MG63 (cell line): ENCODE data around the gene ST6GALNAC5. TPM values are rescaled to one million over a fixed set of nuclear protein-coding genes. Genes with fewer than 3 reads are reported as not detected.

Experiments
- DNase-seq: peaks from one replicate; pipeline ENCODE4 v3.0.0-alpha.2; 2020
- H3K27me3 ChIP-seq: fragments of 250-450 bp; sonication (Bioruptor Pico); 2 replicates; pipeline ENCODE4 v1.5.1; 2020; ENCODE audit warnings: mild to moderate bottlenecking, moderate library complexity
- H3K36me3 ChIP-seq: fragments of 250-450 bp; sonication (Bioruptor Pico); 2 replicates; pipeline ENCODE4 v1.5.1; 2020; ENCODE audit warnings: mild to moderate bottlenecking, moderate library complexity
- H3K4me3 ChIP-seq: fragments of 250-450 bp; sonication (Bioruptor Pico); 2 replicates; pipeline ENCODE4 v1.5.1; 2020; ENCODE audit warnings: mild to moderate bottlenecking, moderate library complexity
- H3K9me3 ChIP-seq: fragments of 250-450 bp; sonication (Bioruptor Pico); 2 replicates; pipeline ENCODE4 v1.5.1; 2020; ENCODE audit warnings: mild to moderate bottlenecking, moderate library complexity
- total RNA-seq: library from RNA; depleted of rRNA; stranded (reverse); fragments of >200 nt; shearing (Covaris generic); gene quantifications from 2 replicates; pipeline ENCODE4 v1.2.3, GENCODE V29; 2014; ENCODE audit warnings: low replicate concordance

Gene ST6GALNAC5
- total RNA-seq, 1 experiment from 2014 or later = 0.46 TPM

- Histone ChIP-seq H3K9me3 (no peaks in the 10 kb centered on the region), H3K4me3 (no peak overlapping the region), H3K27me3 (no peaks in the 10 kb centered on the region), H3K36me3 (no peaks in the 10 kb centered on the region)
- peak; percentile 17 for DNase-seq
Observed at GRCh38 chr1:76901158-76901767, 34.0 kb downstream of the ST6GALNAC5 start.

GRCh38 chr1:76905876-76906595 is 38.8 kb downstream of the ST6GALNAC5 start:
- DNase-seq = no peak
- Histone ChIP-seq H3K27me3 (no peaks in the 10 kb centered on the region), H3K9me3 (no peaks in the 10 kb centered on the region), H3K4me3 (no peak overlapping the region), H3K36me3 (no peaks in the 10 kb centered on the region)

- no peak for DNase-seq
- H3K27me3 ChIP-seq = no peaks in the 10 kb centered on the region
- no peak overlapping the region for H3K4me3 ChIP-seq
- no peaks in the 10 kb centered on the region for H3K36me3 ChIP-seq
- no peaks in the 10 kb centered on the region for H3K9me3 ChIP-seq
Observed at GRCh38 chr1:76909311-76909710, 42.0 kb downstream of the ST6GALNAC5 start.

- Histone ChIP-seq H3K9me3 (no peaks in the 10 kb centered on the region), H3K4me3 (no peak overlapping the region), H3K27me3 (no peaks in the 10 kb centered on the region), H3K36me3 (no peaks in the 10 kb centered on the region)
- no peak for DNase-seq
Observed at GRCh38 chr1:76919085-76919484, 51.8 kb downstream of the ST6GALNAC5 start.

- H3K27me3 ChIP-seq = no peaks in the 10 kb centered on the region
- no peak overlapping the region for H3K4me3 ChIP-seq
- DNase-seq = no peak
- H3K9me3 ChIP-seq = no peaks in the 10 kb centered on the region
- H3K36me3 ChIP-seq = no peaks in the 10 kb centered on the region
Observed at GRCh38 chr1:76921590-76921989, 54.3 kb downstream of the ST6GALNAC5 start.

- Histone ChIP-seq H3K9me3 (no peaks in the 10 kb centered on the region; the same call in 1 of the 2 replicates), H3K27me3 (no peaks in the 10 kb centered on the region), H3K4me3 (no peak overlapping the region), H3K36me3 (no peaks in the 10 kb centered on the region)
- DNase-seq = no peak
Observed at GRCh38 chr1:76925825-76926224, 58.5 kb downstream of the ST6GALNAC5 start.

GRCh38 chr1:76928522-76928921 is 61.2 kb downstream of the ST6GALNAC5 start:
- Histone ChIP-seq H3K9me3 (peaks cover 2% of the 10 kb centered on the region; the same call in 1 of the 2 replicates), H3K36me3 (no peaks in the 10 kb centered on the region), H3K27me3 (no peaks in the 10 kb centered on the region), H3K4me3 (no peak overlapping the region)
- DNase-seq = no peak

GRCh38 chr1:76929136-76929535 is 61.9 kb downstream of the ST6GALNAC5 start:
- Histone ChIP-seq H3K4me3 (no peak overlapping the region), H3K36me3 (no peaks in the 10 kb centered on the region), H3K27me3 (no peaks in the 10 kb centered on the region), H3K9me3 (peaks cover 2% of the 10 kb centered on the region; the same call in 1 of the 2 replicates)
- DNase-seq = no peak

- Histone ChIP-seq H3K9me3 (peaks cover 2% of the 10 kb centered on the region; the same call in 1 of the 2 replicates), H3K27me3 (no peaks in the 10 kb centered on the region), H3K36me3 (no peaks in the 10 kb centered on the region), H3K4me3 (no peak overlapping the region)
- DNase-seq = no peak
Observed at GRCh38 chr1:76933847-76934815, 66.9 kb downstream of the ST6GALNAC5 start.

- H3K9me3 ChIP-seq = no peaks in the 10 kb centered on the region
- no peaks in the 10 kb centered on the region for H3K27me3 ChIP-seq
- no peaks in the 10 kb centered on the region for H3K36me3 ChIP-seq
- no peak overlapping the region for H3K4me3 ChIP-seq
- no peak for DNase-seq
Observed at GRCh38 chr1:76938304-76938703, 71.0 kb downstream of the ST6GALNAC5 start.

GRCh38 chr1:76939050-76939816 is 72.0 kb downstream of the ST6GALNAC5 start:
- Histone ChIP-seq H3K36me3 (no peaks in the 10 kb centered on the region), H3K4me3 (no peak overlapping the region)

GRCh38 chr1:76939817-76940216 is 72.5 kb downstream of the ST6GALNAC5 start:
- DNase-seq = no peak
- no peaks in the 10 kb centered on the region for H3K36me3 ChIP-seq
- no peaks in the 10 kb centered on the region for H3K9me3 ChIP-seq
- no peaks in the 10 kb centered on the region for H3K27me3 ChIP-seq
- no peak overlapping the region for H3K4me3 ChIP-seq

More at GRCh38 chr1:76939050-76939816, 72.0 kb downstream of the ST6GALNAC5 start:
- Histone ChIP-seq H3K9me3 (no peaks in the 10 kb centered on the region), H3K27me3 (no peaks in the 10 kb centered on the region)
- no peak for DNase-seq

GRCh38 chr1:76940571-76941335 is 73.5 kb downstream of the ST6GALNAC5 start:
- Histone ChIP-seq H3K4me3 (no peak overlapping the region), H3K27me3 (no peaks in the 10 kb centered on the region), H3K36me3 (no peaks in the 10 kb centered on the region), H3K9me3 (no peaks in the 10 kb centered on the region)
- no peak for DNase-seq

- Histone ChIP-seq H3K9me3 (no peaks in the 10 kb centered on the region), H3K4me3 (no peak overlapping the region), H3K36me3 (no peaks in the 10 kb centered on the region), H3K27me3 (no peaks in the 10 kb centered on the region)
- DNase-seq = peak; percentile 76
Observed at GRCh38 chr1:76942549-76942948, 75.3 kb downstream of the ST6GALNAC5 start.

GRCh38 chr1:76944942-76945341 is 77.7 kb downstream of the ST6GALNAC5 start:
- no peaks in the 10 kb centered on the region for H3K9me3 ChIP-seq
- no peak overlapping the region for H3K4me3 ChIP-seq
- H3K36me3 ChIP-seq = no peaks in the 10 kb centered on the region
- H3K27me3 ChIP-seq = no peaks in the 10 kb centered on the region
- DNase-seq = no peak

GRCh38 chr1:76948846-76949245 is 81.6 kb downstream of the ST6GALNAC5 start:
- Histone ChIP-seq H3K36me3 (no peaks in the 10 kb centered on the region), H3K9me3 (no peaks in the 10 kb centered on the region), H3K4me3 (no peak overlapping the region), H3K27me3 (no peaks in the 10 kb centered on the region)
- DNase-seq = no peak
